Activated T-cell treated with anti-CD3 and anti-CD28 coated beads, Interleukin-2, amount 50 U/mL, for 48 hours (primary cell): ENCODE results near the gene SMCO2.

Experiments used
- DNase-seq, 2 experiments: peaks; one replicate each; pipeline ENCODE4 v3.0.0-alpha.2; 2020

Gene SMCO2

DNA sequence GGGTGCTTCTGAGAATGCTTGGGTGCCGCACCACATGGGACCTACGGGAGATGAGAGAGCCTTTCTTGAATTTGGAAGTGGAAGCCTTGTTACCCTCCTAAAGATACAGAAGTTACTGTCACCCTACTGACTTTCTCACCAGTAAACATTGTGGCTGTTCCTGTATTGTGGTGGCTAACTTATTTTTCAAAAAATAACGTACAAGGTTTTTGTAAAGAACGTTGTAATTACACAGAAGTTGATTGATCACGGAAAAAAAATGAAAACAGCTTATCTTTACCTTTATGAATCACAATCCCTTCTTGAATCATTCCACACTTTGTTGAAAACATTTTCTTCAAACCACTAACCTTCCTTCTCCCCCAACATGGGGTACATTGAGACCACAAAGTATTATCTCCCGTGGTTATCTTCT lies 55.5 kb downstream of the SMCO2 start:
- DNase-seq: peak in 1 of 2 experiments; percentile 21

DNA sequence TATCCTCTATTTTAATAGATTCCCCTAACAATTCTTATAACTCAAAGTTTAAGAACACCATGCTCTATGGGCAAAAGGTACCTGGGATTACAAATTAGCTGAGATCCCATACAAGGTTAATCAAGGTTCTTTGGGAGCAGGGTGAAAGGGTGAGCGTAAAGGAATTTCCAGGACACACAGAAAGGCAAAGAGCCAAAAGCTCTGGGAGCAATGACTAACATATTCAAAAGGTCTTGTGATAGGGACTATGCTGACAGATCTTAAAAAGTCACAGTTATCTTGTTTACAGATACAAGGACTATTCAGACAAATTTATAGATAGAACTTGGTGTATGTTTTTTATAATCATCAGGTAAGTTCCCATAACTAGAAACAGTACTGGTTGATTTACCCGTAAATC lies 58.0 kb downstream of the SMCO2 start:
- no peak for DNase-seq

DNA sequence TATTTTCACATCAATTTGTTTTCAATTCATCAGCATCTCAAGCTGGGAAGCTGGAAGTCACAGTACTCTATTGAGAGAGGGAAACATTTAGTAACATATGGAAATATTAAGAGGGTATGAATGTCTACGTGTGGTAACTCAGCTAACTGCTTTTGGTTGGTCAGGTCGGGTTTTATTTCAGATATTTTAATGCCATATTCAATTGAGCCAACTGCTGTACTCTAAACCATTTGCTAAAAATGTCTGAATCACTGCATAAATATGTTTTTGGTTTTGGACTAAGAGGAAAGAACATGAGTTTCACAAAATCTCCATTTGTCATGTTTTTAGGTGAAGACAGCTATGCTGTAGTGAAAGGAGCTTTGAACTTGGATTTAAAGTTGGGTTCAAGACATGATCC lies 58.6 kb downstream of the SMCO2 start:
- no peak for DNase-seq

DNA sequence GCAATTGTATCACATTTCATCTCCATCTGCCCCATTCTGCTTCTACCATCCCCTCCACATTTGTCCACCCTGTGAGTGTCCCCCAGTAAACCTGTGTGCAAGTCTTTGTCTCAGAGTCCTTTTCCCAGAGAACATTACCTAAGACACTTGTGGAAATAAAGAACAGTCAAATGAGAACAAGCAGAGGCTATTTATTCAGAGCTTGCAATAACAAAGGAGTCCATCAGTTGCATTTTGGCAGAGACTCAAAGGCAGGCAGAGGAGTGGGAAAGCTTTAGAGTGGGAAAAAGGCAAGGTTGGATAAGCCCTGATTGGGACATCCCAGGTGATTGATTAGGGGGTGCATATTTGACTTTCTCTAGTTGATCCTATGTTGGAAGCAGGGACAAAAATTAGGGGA lies 59.2 kb downstream of the SMCO2 start:
- DNase-seq: no peak

DNA sequence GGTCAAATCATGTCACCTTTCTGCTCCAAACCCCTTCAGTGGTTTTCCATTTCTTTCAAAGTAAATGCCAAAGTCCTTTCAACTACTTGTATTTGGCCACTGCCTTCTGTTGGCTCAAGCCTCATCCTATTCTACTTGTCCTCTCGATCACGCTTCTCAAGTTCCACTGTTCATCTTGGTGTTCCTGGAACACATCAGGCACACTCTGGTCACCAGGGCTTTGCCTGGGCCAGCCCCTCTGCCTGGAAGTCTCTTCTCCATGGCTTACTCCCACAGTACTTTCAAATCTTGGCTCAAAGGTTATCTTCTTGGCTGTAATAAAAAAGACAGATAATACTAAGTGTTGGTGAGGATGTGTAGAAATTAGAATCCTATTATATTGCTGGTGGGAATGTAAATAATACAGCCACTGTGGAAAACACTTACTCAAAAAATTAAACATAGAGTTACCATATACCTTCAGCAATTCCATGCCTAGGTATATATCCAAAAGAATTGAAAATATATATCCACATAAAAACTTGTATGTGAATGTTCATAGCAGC lies 60.2 kb downstream of the SMCO2 start:
- DNase-seq: no peak

DNA sequence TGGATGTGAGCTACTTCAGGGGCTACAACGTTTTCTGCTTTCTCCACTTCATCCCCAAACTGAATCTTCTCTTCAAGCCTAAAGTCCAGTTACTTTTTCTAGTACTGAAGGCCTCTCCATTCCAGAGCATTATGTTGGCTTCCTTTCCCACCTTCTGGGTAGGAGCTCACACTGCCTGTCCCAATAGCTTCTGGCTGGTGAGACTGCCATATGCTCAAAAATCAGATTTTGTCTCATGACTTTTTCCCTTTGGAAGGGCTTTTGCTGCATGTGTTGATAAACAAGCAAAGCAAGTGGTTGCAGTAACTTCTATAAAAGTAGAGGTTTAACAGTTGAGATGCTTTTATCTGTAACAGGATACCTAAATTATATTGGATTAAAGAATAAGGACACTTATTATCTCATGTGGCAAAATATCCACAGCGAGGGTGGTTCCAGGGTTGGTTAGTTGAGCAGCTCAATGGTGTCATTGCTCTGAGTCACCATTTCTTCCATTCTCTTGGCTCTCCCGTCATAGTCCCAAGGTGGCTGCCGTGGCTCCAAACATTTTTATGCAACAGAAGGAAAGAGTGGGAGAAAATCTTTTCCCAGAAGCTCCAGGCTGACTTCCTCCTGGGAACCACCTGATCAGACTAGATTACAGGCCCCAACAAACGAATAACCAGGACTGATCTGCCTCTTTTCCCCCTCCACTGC lies 62.3 kb downstream of the SMCO2 start:
- no peak for DNase-seq

DNA sequence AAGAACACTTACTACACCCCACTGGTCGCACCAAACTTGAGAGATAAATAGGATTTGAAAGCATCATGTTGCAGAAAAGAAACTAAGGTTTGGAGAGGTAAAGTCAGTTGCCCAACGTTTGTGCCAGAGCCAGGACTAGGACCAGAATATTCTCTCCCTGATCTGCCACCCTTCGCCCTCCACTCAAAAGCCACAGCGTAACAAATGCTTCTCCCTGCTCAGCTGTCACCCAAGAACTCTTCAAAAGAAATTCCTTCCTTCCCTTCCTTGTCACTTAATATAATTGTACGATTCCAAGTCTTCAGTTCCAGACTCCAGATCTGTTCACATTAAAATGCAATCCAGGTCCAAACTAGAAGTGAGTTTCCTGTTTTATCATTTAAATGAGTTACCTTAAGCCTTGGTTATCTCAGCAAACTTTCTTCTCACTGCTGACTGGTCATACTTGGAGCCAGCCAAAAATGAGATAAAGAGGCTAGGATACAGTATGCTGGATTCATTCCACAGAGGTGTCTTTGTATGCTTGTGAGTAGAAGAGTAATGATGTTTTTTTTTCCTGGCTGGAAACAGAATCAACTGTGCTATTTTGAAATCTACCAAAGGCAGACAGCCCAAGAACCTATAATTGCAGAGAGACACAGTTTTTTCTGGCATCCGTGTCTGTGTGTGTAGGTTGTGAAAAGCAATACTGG lies 64.6 kb downstream of the SMCO2 start:
- DNase-seq: no peak

DNA sequence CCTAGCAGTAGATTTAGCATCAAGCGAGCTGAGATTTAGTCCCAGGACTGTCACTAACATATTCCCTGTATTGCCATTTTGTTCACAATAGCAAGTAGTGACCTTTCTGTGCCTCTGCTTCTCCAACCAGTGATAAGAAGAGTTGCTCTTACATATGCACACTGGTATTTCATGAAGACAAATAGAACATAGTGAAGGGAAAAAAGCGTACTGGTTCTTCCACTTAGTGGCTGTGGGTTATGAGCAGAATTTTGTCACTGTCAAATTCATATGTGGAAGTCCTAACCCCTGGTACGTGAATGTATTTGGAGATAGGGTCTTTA lies 65.1 kb downstream of the SMCO2 start:
- DNase-seq: no peak

DNA sequence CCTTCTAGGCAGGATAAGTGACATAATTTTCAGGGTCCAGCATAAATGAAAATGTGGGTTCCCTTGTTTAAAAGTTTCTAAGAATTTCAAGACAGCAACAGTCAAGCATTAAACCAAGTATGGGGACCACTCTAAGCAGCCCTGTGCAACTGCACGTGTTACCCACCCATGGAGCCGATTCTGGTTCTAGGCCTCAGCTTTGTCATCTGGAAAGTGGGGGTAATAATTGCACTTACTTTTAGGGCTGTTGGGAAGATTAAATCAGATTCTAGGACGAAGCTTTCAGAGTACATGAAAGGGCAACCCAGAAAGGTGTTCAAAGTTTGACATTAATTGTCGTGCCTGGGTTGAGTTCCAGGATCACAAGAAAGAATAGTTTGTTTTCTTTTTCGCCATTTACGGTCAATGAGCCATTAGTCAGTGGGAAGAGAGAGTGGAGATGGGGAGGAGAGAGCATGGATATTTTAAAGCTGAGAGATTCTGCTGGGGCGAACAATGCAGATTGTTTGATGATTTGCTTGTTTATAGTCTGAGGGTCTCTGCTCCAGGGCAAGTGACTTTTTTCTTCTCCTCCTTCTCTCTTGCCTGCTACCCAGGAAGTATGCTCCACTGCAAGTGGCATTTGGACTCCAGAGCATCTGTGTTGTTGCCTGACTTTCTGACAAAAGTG lies 66.8 kb downstream of the SMCO2 start:
- no peak for DNase-seq

DNA sequence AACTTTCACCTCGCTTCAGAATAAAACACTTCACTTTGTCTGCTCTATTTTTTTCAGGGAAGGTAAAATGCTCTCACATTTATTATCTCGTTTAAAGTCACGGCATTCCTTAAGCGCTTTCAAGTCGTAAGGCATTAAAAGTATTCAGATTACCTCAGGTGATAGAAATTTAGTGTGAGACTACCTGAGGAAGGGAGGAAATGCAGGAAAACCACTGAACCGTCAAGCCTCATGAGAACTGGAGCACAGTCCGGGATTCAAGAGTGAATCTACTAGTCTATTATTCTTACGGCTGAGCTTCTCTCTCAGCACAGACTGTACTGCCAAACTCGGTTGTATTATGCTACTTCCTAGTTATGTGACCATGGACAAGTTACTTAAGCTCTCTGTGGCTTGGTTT lies 69.1 kb downstream of the SMCO2 start:
- no peak for DNase-seq

DNA sequence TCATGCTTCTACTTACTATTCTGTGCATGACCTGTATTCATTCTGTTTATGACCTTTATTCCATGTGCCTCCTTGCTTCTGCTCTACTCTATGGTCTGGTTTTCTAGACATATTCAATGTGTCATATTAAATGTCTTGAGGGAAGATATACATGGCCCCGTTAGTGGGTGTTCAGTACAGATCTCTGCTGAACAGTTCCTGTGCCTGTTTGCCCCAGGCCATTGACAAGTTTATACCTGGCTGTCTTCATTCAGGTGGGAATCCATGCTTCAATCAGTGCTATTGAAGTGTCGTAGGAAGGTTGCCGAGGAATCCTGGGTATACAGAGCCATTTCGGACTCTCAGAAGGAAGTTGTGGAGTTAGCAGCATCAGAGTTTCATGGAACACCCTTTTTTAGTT lies 70.1 kb downstream of the SMCO2 start:
- no peak for DNase-seq

DNA sequence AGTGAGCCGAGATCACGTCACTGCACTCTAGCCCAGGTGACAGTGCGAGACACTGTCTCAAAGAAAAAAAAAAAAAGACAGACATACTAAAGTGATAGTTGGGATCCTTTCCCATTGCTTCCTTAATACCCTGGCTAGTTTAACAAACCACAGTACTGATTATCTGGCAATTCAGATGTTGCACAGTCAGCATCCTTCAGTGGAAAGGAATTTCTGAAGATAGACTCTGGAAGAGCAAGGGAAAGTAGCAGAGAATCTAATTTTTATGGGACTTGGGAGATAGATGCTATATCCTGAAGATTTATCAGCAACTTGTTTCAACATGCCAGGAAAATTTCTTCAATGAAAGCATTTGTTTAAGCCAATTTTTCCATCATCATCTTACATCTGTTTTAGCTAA lies 71.0 kb downstream of the SMCO2 start:
- DNase-seq: no peak

DNA sequence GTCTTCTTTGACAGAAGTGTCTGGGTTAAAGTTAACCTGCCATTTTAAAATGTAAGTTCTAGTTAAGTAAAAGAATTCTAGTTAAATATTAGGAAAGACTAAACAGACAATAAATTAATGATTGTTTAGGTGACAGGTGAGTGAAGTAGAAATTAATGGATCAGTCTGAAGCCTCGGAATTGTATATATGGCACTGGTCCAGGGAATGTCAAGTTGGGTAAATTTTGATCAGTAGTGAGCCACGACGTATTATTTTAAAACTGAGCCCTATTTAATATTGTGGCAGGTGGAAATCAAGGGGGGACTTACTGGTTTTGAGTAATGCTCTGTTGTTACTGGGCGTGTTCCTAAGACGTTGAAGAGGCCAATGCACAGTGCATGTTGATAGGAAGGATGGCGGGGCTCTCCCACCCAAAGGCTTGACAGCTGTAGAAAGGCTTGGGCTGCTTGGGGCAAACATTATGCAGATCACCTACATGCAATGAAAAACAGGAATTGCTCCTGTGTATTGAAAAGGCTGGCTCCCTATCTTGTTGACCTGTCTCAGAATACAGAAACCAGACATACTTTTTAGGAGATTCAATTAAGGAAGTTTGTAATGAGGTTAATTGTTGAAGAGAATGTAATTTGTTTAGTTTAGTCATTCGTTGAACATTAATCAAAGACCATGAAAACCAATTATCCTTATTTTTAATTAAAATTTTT lies 71.6 kb downstream of the SMCO2 start:
- no peak for DNase-seq

DNA sequence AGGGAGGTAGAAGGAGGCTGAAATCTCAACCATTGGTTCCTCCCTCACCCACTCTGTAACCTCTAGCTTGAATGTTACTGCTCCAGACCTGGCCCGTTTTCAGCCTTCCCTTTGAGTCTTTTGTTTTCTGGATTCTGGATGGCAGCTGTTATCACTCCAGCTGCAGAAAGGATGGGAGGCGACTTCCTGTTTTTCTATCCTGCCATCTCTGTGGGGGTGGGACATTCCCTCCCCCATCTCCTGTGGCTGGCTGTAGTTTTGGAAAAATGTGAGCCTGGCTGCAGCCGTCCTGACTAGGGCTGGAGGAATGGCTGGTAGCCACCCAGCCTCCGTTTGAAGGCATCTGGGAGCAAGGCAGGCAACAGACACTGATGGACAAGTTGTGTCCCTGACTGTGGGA lies 74.5 kb downstream of the SMCO2 start:
- no peak for DNase-seq

DNA sequence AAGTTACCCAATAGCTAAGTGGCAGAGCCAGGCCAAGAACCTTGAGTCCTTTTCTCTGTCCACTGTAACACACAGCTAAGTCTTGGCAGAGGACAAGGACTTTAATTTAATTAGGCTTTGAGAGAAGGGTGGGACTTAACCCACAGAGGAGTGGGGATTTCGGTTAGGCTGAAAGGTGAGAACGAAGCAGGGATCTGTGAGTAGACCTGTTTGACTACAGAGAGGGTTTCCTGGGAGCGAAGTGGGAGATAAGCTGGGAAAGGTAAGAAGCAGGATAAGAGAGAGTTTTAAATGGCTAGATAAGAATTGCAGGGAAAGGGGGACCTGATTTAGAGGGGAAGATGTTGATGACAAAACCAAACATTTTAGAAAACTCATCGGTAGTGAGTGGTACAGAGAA lies 75.4 kb downstream of the SMCO2 start:
- no peak for DNase-seq

DNA sequence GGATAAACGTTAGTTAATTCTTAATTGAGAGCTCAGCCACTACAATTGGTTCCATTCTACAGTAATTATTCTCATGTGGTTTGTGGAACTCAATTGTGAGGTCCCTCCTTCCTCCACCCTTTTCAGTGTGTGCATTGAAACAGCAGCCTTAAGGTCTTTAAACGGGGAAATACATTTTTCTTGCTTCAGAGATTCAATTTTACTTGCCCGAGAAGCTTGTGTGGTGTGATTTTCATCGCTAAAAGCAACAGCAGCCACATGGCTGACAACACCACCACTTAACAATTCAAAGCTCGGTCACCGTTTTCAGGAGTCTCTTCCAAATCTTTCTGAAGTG lies 76.7 kb downstream of the SMCO2 start:
- no peak for DNase-seq

DNA sequence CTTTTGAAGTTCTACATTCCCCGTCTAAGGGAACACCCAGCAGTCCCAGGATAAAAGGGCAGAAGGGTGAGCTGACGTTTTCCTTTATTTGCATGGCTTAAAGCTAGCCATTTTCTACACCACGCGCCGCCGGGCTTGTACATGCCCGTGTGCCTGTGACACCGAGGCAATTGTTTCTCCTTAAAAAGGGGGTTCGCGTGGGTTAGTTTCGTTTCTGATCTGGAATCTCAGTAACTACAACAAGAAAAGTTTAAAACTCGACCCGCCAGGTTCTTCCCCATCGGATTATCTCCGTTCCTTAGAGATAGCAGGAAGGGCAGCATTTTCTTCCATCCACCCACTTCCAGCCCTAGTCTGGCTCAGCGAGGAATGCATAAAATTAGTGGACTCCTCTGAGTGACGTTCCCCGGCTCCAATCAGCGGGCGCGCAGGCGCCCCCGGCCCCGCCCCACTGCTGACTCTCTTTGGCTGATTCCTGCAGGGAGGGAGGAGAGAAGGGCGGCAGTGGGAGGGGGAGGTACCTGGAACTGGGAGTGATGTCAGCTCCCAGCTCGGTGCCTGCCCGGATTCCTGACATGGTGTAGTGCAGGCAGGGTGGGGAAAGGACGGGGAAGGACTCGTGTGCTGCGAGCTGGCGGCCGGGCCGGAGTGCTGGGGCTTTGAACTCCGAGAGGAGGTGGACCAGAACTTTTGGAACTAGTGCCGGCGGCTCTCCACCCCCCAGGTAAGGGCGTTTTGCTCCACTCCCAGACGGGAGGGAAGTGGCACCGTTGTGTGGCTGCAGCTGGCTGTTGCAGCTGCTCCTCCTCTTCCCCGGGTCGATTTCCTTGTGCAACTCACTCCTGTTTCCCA lies 77.3 kb downstream of the SMCO2 start, which contains the start of gene PPFIBP1:
Gene PPFIBP1 (plus strand): TSS at position 565 of the 852 bp plus-strand sequence. CDS start 109,191 bp downstream, outside the sequence.
- peak; percentile 100 for DNase-seq

DNA sequence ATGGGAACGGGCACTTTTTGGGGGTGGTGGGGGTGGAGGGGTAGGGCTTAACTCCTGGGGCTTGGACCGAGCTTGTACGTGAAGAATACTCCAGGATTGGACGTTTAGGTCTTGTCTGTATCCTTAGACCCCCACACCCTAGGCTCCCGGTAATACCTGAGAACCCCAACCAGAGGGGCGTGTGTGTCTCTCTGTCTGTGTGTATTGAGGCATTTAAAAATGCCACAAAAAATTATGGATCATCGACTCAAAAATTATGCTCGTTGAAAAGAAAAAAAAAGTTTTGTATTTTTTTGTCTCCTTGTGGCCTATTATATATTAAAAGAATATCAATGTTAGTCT lies 77.9 kb downstream of the SMCO2 start:
- DNase-seq: no peak

DNA sequence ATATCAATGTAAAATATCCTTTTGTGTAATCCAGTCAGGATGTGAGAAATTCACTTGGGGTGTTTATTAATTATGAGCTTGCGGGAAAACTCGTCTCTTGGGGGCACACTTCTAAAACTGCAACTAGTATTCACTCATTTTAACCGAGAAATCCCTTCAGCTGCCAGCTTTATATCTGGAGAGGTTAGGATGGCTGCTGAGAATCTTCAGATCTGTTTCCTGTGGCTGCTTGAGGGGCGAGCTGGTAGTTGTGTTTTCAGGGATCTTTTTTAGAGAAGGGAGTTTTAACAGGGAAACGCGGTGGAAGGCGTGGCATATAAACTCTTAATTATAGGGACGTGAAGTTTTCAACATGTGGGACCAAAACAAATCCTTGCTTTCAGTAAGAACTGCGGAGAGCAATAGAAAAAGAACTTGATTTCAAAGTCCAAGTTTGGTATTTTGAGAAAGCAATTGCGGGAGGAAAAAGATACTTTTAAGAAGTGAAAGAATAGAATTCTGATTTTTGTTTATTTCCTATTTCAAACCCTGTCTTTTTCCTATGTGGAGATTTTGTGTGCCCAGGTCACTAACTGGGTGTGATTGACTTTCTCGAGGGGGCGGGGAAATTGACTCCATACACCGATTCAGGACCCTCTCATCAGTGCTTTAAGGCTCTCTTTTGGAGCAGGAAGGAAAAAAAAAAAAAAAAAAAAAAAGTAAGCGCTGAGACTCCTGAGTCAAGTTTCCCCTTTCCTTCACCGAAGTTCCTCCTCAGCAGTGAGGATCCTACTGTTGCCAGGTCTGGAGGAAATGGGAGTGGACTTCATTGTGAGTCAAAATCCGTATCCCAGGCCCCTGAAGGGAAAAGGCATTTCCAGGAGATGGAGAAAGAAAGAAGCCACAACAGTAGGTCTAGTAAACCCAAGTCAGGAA lies 78.6 kb downstream of the SMCO2 start:
- no peak for DNase-seq

DNA sequence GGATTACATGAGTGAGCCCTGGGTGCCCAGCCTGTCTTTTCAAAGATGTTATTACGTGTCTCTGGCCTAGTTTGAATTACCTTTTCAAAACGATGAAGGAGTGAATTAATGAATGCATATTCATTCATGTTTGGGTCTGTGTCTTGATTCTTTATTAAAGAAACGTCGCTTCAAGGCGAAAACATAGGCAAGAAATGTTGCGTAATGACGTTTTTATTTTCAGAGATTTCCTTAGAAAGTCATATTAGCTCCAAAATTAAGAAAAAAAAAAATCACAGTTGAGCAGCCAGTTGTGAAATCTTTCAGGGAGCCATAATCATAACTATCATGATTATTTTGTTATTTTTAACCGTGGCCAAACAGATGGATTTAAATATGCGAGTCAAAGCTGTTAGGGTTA lies 81.0 kb downstream of the SMCO2 start:
- DNase-seq: no peak

DNA sequence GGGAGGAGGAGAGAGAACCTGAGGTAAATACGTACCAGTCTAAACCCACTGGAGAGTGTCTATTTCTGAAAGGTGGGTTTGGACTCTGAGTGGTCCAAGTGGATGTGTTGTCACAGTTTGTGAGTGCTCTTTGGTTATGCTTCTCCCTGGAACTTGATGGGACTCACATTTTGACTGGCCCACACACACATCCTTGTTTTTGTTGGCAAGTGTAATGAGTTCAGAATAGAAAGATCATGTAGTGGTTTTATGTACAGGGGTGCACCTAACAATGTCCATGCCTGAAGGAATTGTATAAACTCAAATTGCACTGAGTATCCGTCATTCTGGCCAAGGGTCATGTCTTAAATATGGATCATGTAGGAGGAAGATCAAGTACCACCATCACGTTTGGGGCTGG lies 82.3 kb downstream of the SMCO2 start:
- DNase-seq: no peak
